Naive thymus-derived CD4-positive, alpha-beta T cell (primary cell): ENCODE results near the gene UNCX. TPM values are rescaled to one million over a fixed set of nuclear protein-coding genes. Genes with fewer than 3 reads are reported as not detected.
A peak's percentile ranks its signal among the peaks of the same experiment; 100 is the strongest.
"Not testable (repeated sequence)": the region's sequence is repeated elsewhere in the genome, so short reads cannot be mapped to it uniquely, and the experiment has no call there.

Experiments
- ATAC-seq: fragments of 150-1000 bp; cut with Tn5 transposase; 2 replicates; pipeline ENCODE4 v1.10.0; 2021; ENCODE audit warnings: mild to moderate bottlenecking, moderate library complexity
- CTCF ChIA-PET: fragments of 350-600 bp; sonication (Branson Sonifier 250); formaldehyde crosslinking; loops from one replicate; lab custom pipeline; 2021; ENCODE audit warnings: antibody characterized with exemption; lab: Charles Lee
- POLR2A ChIA-PET: fragments of 350-600 bp; sonication (Branson Sonifier 250); formaldehyde crosslinking; loops from one replicate; lab custom pipeline; 2021; ENCODE audit warnings: antibody characterized with exemption, inconsistent platforms; lab: Charles Lee
- DNase-seq, 9 donors: peaks; one replicate each; pipeline versions ENCODE4 v3.0.0 to v3.0.0-alpha.2; 2020 to 2022; ENCODE audit warnings: mixed read lengths in 1 of 9
- H3K27ac ChIP-seq: one replicate; pipeline ENCODE4 v1.7.0; 2013; ENCODE audit warnings: mild to moderate bottlenecking, low read depth, low read length, moderate library complexity
- H3K27me3 ChIP-seq, 2 donors: one replicate each; pipeline ENCODE4 v1.7.0; 2013; ENCODE audit warnings: low read length in 2 of 2, mild to moderate bottlenecking in 2 of 2, moderate library complexity in 2 of 2; ENCODE audit not compliant: control insufficient read depth in 2 of 2, insufficient read depth in 2 of 2
- H3K36me3 ChIP-seq, 3 experiments: 1 replicate in 2 of 3; 2 replicates in 1 of 3; pipeline ENCODE4 v1.7.0; 2013; ENCODE audit warnings: low read length in 3 of 3, mild to moderate bottlenecking in 3 of 3, moderate library complexity in 1 of 3; ENCODE audit not compliant: insufficient read depth in 3 of 3, control insufficient read depth in 2 of 3
- H3K4me1 ChIP-seq, 2 donors: one replicate each; pipeline ENCODE4 v1.7.0; 2013; ENCODE audit warnings: low read length in 2 of 2, mild to moderate bottlenecking in 2 of 2, moderate library complexity in 1 of 2; ENCODE audit not compliant: control insufficient read depth in 2 of 2, insufficient read depth in 2 of 2
- H3K4me3 ChIP-seq: 2 replicates; pipeline ENCODE4 v1.7.0; 2013; ENCODE audit warnings: mild to moderate bottlenecking, low read length
- H3K9me3 ChIP-seq, 3 experiments: 1 replicate in 2 of 3; 2 replicates in 1 of 3; pipeline ENCODE4 v1.7.0; 2013; ENCODE audit warnings: low read length in 3 of 3; ENCODE audit not compliant: control insufficient read depth in 2 of 3
- H3K27ac Mint-ChIP-seq, 9 donors: one replicate each; pipeline ENCODE4 v1.8.0; 2020 to 2022; ENCODE audit warnings: mixed read lengths in 9 of 9, mild to moderate bottlenecking in 8 of 9, moderate library complexity in 5 of 9, inconsistent platforms in 2 of 9
- H3K27me3 Mint-ChIP-seq, 5 donors: one replicate each; pipeline ENCODE4 v1.8.0; 2021 to 2022; ENCODE audit warnings: mixed read lengths in 5 of 5, mild to moderate bottlenecking in 1 of 5
- H3K36me3 Mint-ChIP-seq, 5 donors: one replicate each; pipeline ENCODE4 v1.8.0; 2020 to 2022; ENCODE audit warnings: mixed read lengths in 5 of 5, mild to moderate bottlenecking in 3 of 5, inconsistent platforms in 1 of 5
- H3K4me1 Mint-ChIP-seq, 7 donors: one replicate each; pipeline ENCODE4 v1.8.0; 2020 to 2022; ENCODE audit warnings: mixed read lengths in 7 of 7, mild to moderate bottlenecking in 3 of 7, inconsistent platforms in 1 of 7
- H3K4me3 Mint-ChIP-seq, 10 donors: one replicate each; pipeline ENCODE4 v1.8.0; 2020 to 2022; ENCODE audit warnings: mild to moderate bottlenecking in 10 of 10, mixed read lengths in 10 of 10, moderate library complexity in 6 of 10, inconsistent platforms in 2 of 10
- H3K9me3 Mint-ChIP-seq, 11 donors: one replicate each; pipeline ENCODE4 v1.8.0; 2020 to 2022; ENCODE audit warnings: mixed read lengths in 11 of 11, mild to moderate bottlenecking in 4 of 11, inconsistent platforms in 1 of 11, moderate library complexity in 1 of 11
- intact Hi-C, 2 donors: fragments of 100-400 bp; cut with micrococcal nuclease; formaldehyde crosslinking; loops; one replicate each; pipeline ENCODE4 v1.15.1; 2023
- polyA plus RNA-seq, 2 donors: library from polyadenylated mRNA; unstranded; fragments of 300-500 nt; fragmentation: Illumina TruSeq; gene quantifications; one replicate each; pipeline ENCODE4 v1.2.3, GENCODE V29; 2021
- total RNA-seq, 6 experiments: library from RNA in 5 of 6; stranded (reverse) in 5 of 6; gene quantifications; 1 replicate in 5 of 6; 2 replicates in 1 of 6; pipeline ENCODE4 v1.2.3 and lab custom pipeline; 2021 to 2026

UNCX gene
- total and polyA plus RNA-seq, 7 experiments from 2014 or later, result not detected

- DNase-seq, result no peak
- H3K27ac ChIP-seq, result no peak overlapping the region
- H3K9me3 Mint-ChIP-seq, result no peaks in the 10 kb centered on the region
- no peak overlapping the region for H3K27ac Mint-ChIP-seq
- ChIA-PET POLR2A (no interaction called here), CTCF (no interaction called here)
- H3K27me3 Mint-ChIP-seq, result peaks cover 0 to 24% (median 22%) of the 10 kb centered on the region in 5 donors
- no peaks in the 10 kb centered on the region for H3K36me3 Mint-ChIP-seq
- no peak overlapping the region for H3K4me3 Mint-ChIP-seq
- H3K4me1 Mint-ChIP-seq, result no peaks in the 10 kb centered on the region
- no peaks in the 10 kb centered on the region for H3K27me3 ChIP-seq
- no peaks in the 10 kb centered on the region for H3K36me3 ChIP-seq
- intact Hi-C loops, result no loop called here
- H3K4me1 ChIP-seq, result no peaks in the 10 kb centered on the region
- no peak overlapping the region for H3K4me3 ChIP-seq
- no peaks in the 10 kb centered on the region for H3K9me3 ChIP-seq
- ATAC-seq, result no peak
Observed at GRCh38 chr7:1271046-1271445, 38.4 kb downstream of the UNCX start.

GRCh38 chr7:1271656-1272055 lies 39.0 kb downstream of the UNCX start:
- ATAC-seq, result no peak
- no peaks in the 10 kb centered on the region for H3K4me1 Mint-ChIP-seq
- Histone ChIP-seq H3K9me3 (no peaks in the 10 kb centered on the region), H3K27me3 (no peaks in the 10 kb centered on the region), H3K27ac (no peak overlapping the region), H3K4me1 (no peaks in the 10 kb centered on the region), H3K36me3 (no peaks in the 10 kb centered on the region), H3K4me3 (no peak overlapping the region)
- peaks cover 0 to 18% (median 16%) of the 10 kb centered on the region in 5 donors for H3K27me3 Mint-ChIP-seq
- ChIA-PET POLR2A (no interaction called here), CTCF (no interaction called here)
- H3K4me3 Mint-ChIP-seq, result no peak overlapping the region
- intact Hi-C loops, result no loop called here
- H3K36me3 Mint-ChIP-seq, result no peaks in the 10 kb centered on the region
- no peak overlapping the region for H3K27ac Mint-ChIP-seq
- no peak for DNase-seq
- H3K9me3 Mint-ChIP-seq, result no peaks in the 10 kb centered on the region

- H3K27ac Mint-ChIP-seq, POLR2A ChIA-PET, H3K4me3 ChIP-seq, DNase-seq, H3K9me3 Mint-ChIP-seq, H3K4me1 Mint-ChIP-seq, H3K36me3 ChIP-seq, H3K4me3 Mint-ChIP-seq, H3K4me1 ChIP-seq, H3K27me3 ChIP-seq, H3K36me3 Mint-ChIP-seq, intact Hi-C loops, H3K27ac ChIP-seq, H3K9me3 ChIP-seq, CTCF ChIA-PET, ATAC-seq: not testable (repeated sequence)
- peaks cover 0 to 16% (median 14%) of the 10 kb centered on the region in 5 donors for H3K27me3 Mint-ChIP-seq
Observed at GRCh38 chr7:1272136-1272535, 39.5 kb downstream of the UNCX start.

GRCh38 chr7:1274121-1274875 lies 41.6 kb downstream of the UNCX start:
- Mint-ChIP-seq H3K4me3 (no peak overlapping the region), H3K27me3 (peaks cover 0 to 27% (median 11%) of the 10 kb centered on the region in 5 donors), H3K27ac (no peak overlapping the region), H3K36me3 (peaks cover 0 to 4% (median 0%) of the 10 kb centered on the region in 5 donors), H3K4me1 (no peaks in the 10 kb centered on the region), H3K9me3 (peaks cover 0 to 7% (median 3%) of the 10 kb centered on the region in 11 donors)
- no peaks in the 10 kb centered on the region for H3K9me3 ChIP-seq
- no peak overlapping the region for H3K4me3 ChIP-seq
- no peaks in the 10 kb centered on the region for H3K36me3 ChIP-seq
- H3K27ac ChIP-seq, result no peak overlapping the region
- ChIA-PET POLR2A (no interaction called here), CTCF (no interaction called here)
- DNase-seq (no peak), ATAC-seq (peak; percentile 26)
- H3K4me1 ChIP-seq, result no peaks in the 10 kb centered on the region
- H3K27me3 ChIP-seq, result no peaks in the 10 kb centered on the region
- intact Hi-C loops, result no loop called here

GRCh38 chr7:1274876-1275375 lies 42.3 kb downstream of the UNCX start:
- Mint-ChIP-seq H3K27me3 (peaks cover 0 to 27% (median 13%) of the 10 kb centered on the region in 5 donors), H3K9me3 (peaks cover 0 to 7% (median 3%) of the 10 kb centered on the region in 11 donors), H3K4me1 (no peaks in the 10 kb centered on the region), H3K4me3 (no peak overlapping the region), H3K36me3 (peaks cover 0 to 4% (median 0%) of the 10 kb centered on the region in 5 donors), H3K27ac (no peak overlapping the region)
- DNase-seq, result no peak
- Histone ChIP-seq H3K4me3 (no peak overlapping the region), H3K27ac (no peak overlapping the region), H3K4me1 (no peaks in the 10 kb centered on the region), H3K9me3 (no peaks in the 10 kb centered on the region), H3K36me3 (no peaks in the 10 kb centered on the region), H3K27me3 (no peaks in the 10 kb centered on the region)
- ChIA-PET POLR2A (no interaction called here), CTCF (no interaction called here)
- ATAC-seq, result peak; percentile 12
- intact Hi-C loops, result no loop called here

GRCh38 chr7:1275451-1276381 lies 43.0 kb downstream of the UNCX start:
- peaks cover 0 to 4% (median 2%) of the 10 kb centered on the region in 5 donors for H3K36me3 Mint-ChIP-seq
- no peak for ATAC-seq
- intact Hi-C loops, result no loop called here
- Histone ChIP-seq H3K27ac (no peak overlapping the region), H3K9me3 (no peaks in the 10 kb centered on the region), H3K36me3 (no peaks in the 10 kb centered on the region), H3K4me3 (no peak overlapping the region), H3K27me3 (no peaks in the 10 kb centered on the region), H3K4me1 (no peaks in the 10 kb centered on the region)
- DNase-seq, result no peak
- H3K27ac Mint-ChIP-seq, result no peak overlapping the region
- H3K9me3 Mint-ChIP-seq, result peaks cover 0 to 11% (median 3%) of the 10 kb centered on the region in 11 donors
- H3K27me3 Mint-ChIP-seq, result peaks cover 0 to 27% (median 13%) of the 10 kb centered on the region in 5 donors
- ChIA-PET CTCF (no interaction called here), POLR2A (no interaction called here)
- no peak overlapping the region for H3K4me3 Mint-ChIP-seq
- H3K4me1 Mint-ChIP-seq, result no peaks in the 10 kb centered on the region
